Measurements from ENCODE around the gene TRABD2B.

TRABD2B gene

DNA sequence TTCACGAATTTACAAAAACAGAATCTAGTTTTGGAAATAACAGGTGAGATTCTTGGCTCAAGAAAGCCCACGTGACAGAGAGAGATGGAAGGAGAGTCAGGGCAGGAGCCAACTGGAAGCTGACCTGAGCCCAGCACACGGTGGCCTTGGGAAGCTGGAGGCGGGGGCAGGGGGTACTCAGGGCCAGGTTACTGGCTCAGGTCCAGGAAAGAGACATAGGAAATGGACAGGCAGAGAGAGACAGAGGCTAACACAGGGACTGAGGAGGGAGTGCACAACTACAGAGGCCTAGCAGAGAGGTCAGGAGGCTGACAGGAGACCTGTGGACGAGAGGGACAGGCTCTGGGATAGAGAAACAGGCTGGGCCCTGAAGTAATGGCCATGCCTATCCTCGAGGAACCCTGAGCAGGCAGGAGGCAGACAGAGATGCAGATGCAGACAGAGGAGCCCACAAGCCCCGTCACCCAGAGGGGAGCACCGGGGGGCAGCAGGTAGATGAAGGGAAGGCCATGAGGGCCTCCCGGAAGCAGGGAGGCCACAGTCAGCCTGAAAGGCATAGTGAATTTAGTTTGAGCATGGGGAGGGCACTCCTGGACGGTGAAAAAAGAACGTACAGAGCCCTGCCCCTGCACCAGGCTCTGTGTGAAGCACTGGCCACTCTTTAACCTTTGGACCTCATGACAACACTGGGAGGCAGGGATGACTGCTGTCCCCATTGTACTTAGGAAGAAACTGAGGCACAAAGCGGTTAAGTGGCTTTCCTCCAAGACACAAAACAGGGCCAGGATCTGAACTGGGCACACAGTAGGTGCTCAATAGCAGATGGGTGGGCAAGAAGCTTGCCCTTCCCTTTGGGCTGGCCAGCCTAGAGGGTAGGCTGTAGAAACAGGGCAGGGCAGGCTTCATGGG, 230.1 kb downstream of the TRABD2B start:
- no peak for DNase-seq

DNA sequence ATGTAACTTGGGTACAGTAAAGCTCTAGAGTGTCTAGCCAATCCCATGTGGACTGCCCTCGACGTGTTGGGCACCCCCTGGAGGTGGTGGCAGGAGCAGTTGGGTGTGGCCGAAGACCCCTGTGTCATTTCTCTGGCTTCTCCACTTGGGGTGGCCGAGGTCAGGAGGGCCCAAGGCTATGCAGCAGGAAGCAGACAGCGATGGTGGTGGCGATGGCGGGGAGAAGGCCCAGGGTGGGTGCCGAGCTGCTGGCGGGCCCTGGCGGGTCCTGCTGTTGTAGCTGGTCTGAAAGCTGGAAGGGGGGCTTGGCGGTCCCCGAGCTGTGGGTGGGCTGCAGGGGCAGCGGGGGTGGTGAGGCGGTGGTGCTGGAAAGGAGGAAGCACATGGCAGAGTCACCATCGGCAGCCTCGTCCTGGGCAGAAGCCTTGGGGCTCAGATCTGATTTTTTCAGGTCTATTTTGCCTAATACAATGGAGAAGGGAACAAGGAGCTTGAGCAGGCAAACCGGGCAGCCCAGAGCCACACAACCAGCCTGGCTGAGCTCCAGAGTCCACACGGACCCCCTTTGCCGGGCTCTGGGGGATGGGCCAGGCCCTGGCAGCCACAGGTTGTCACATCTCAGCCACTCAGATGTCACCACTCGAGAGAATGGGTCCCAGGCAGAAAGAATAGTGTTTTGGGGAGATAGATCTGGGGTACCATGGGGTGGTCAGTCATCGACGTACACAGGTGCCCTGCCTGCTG, 231.3 kb downstream of the TRABD2B start:
- DNase-seq, result no peak

- no peak for DNase-seq
Observed at GRCh38 chr1:47765236-47765635, 231.9 kb downstream of the TRABD2B start.

- DNase-seq, result no peak
Observed at GRCh38 chr1:47764461-47765046, 232.6 kb downstream of the TRABD2B start.

GRCh38 chr1:47763591-47764171, 233.5 kb downstream of the TRABD2B start:
- no peak for DNase-seq

GRCh38 chr1:47761974-47762373, 235.2 kb downstream of the TRABD2B start:
- no peak for DNase-seq

GRCh38 chr1:47761201-47761930, 235.8 kb downstream of the TRABD2B start:
- DNase-seq, result no peak

GRCh38 chr1:47759936-47760629, 237.1 kb downstream of the TRABD2B start:
- DNase-seq, result no peak

- DNase-seq, result no peak
Observed at GRCh38 chr1:47759251-47759935, 237.8 kb downstream of the TRABD2B start.

GRCh38 chr1:47758341-47759250, 238.6 kb downstream of the TRABD2B start:
- DNase-seq, result no peak

DNA sequence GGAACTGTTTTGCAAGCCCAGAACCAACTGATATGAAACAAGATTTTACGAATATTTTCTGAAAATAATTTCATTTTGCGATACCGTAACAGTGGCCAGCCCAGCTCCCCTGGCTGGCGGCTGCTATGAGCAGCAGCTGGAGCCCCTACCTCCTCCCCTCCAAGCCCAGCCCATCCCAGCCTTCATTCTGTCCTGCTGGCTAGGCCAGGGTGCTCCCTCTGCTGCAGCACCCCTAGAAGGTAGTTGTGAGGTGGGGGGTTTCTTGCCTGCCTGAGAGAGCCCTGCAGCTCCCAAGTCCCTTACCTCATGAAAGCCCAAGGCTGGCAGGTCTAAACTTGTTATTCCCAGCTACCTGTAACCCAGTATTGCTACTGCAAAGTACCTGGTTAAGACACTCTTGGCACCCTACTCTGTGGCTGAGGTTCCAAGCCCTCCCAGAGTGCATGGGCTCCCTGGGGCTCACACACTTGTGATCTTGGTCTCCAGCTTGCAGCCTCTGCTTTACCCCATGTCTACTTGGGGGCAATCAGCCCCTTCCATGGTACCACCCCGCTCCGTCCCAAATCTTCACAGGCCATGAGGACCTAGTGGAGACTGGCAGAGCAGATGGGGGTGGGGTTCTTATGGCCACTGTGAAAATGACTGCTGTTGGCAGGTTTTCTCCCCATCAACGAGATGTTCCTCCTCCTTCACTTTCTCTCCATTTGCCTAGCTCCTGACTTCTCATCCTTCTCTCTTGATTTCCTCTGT, 239.8 kb downstream of the TRABD2B start:
- DNase-seq, result no peak

GRCh38 chr1:47756411-47756810, 240.8 kb downstream of the TRABD2B start:
- no peak for DNase-seq

GRCh38 chr1:47756006-47756405, 241.2 kb downstream of the TRABD2B start:
- no peak for DNase-seq

GRCh38 chr1:47755101-47755990, 241.8 kb downstream of the TRABD2B start:
- DNase-seq, result no peak

DNA sequence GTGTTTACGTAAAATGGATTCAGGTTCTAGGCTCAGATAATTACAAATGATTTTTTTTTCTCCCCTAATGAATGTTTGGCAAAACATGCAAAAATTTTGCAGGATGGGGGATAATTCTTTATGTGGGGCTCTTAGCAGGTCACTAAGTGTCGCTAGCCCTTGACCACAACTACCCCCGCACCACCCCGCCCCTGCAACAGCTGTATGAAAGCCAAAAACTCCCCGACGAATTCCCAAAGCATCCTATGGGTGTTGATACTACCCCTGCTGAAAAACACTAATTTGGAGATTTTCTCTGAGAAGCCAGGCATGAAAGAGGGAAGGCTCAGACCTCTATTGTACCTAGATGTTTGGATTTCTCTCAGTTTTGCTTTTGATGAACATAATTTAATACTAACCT, 243.0 kb downstream of the TRABD2B start:
- no peak for DNase-seq

GRCh38 chr1:47753808-47754207, 243.4 kb downstream of the TRABD2B start:
- DNase-seq, result no peak

GRCh38 chr1:47752559-47752958, 244.6 kb downstream of the TRABD2B start:
- DNase-seq, result no peak

GRCh38 chr1:47751996-47752451, 245.2 kb downstream of the TRABD2B start:
- peak; percentile 78 for DNase-seq

All from femur (tissue), 1 donor.